ENCODE data around the gene SH3TC2.

DNA sequence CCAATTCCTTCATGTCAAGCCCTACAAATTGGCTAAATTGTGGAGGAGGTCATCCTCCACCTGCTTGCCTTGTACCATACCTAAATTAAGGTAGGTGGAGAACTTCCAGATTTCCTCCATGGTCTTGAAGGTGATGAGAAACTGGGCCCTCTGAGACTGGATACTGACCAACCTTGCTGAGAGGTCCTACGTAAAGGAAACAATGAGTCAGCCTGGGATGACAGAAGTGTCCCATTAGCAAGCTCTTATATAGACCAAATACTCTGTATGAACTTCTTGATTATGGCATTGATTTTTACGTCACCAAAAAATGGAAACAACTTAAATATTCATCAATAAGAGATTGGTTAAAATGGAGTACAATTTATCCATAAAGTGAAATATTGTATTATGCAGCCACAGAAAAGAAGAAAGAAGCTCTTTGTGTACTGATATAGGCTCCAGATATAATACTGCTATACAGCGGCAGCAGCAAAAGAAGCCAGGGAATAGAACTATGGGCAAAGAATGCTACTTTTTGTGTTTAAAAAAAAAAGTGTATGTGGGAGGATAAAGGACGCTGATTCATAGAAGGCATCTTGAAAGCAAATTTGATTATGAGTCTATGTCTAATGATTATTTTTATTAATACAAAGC is 18.3 kb downstream of the SH3TC2 start:
- TF ChIP-seq, protein P1, sequence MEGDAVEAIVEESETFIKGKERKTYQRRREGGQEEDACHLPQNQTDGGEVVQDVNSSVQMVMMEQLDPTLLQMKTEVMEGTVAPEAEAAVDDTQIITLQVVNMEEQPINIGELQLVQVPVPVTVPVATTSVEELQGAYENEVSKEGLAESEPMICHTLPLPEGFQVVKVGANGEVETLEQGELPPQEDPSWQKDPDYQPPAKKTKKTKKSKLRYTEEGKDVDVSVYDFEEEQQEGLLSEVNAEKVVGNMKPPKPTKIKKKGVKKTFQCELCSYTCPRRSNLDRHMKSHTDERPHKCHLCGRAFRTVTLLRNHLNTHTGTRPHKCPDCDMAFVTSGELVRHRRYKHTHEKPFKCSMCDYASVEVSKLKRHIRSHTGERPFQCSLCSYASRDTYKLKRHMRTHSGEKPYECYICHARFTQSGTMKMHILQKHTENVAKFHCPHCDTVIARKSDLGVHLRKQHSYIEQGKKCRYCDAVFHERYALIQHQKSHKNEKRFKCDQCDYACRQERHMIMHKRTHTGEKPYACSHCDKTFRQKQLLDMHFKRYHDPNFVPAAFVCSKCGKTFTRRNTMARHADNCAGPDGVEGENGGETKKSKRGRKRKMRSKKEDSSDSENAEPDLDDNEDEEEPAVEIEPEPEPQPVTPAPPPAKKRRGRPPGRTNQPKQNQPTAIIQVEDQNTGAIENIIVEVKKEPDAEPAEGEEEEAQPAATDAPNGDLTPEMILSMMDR (conservative IDR thresholded peaks at IDR 0.05; ENCODE audit: low read depth, low read length) = no peak
- TF ChIP-seq MXI1 (IDR thresholded peaks at IDR 0.05; ENCODE audit: borderline replicate concordance, low read depth, low read length) = no peak

Data from IMR-90 (cell line).